ENCODE results near the gene PIP5K1A.
A peak's percentile ranks its signal among the peaks of the same experiment; 100 is the strongest.

Gene PIP5K1A

DNA sequence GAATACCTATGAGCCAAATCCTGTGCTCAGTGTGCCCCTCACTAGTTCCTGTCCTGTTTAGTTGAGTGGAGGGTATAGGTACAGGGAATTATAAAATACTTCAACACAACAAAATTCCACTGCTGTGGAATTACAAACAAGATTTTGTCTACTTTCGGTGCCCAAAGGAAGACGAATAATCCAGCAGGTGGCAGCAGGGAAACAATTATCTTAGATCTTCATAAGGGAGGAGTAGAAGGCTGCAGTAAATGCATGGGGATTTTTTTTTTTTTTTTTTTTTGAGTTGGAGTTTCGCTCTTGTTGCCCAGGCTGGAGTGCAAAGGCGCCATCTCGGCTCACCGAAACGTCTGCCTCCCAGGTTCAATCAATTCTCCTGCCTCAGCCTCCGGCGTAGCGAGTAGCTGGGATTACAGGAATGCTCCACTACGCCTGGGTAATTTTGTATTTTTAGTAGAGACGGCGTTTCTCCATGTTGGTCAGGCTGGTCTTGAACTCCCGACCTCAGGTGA, 2.0 kb upstream of the PIP5K1A start (continued):
- TF ChIP-seq, protein P1, sequence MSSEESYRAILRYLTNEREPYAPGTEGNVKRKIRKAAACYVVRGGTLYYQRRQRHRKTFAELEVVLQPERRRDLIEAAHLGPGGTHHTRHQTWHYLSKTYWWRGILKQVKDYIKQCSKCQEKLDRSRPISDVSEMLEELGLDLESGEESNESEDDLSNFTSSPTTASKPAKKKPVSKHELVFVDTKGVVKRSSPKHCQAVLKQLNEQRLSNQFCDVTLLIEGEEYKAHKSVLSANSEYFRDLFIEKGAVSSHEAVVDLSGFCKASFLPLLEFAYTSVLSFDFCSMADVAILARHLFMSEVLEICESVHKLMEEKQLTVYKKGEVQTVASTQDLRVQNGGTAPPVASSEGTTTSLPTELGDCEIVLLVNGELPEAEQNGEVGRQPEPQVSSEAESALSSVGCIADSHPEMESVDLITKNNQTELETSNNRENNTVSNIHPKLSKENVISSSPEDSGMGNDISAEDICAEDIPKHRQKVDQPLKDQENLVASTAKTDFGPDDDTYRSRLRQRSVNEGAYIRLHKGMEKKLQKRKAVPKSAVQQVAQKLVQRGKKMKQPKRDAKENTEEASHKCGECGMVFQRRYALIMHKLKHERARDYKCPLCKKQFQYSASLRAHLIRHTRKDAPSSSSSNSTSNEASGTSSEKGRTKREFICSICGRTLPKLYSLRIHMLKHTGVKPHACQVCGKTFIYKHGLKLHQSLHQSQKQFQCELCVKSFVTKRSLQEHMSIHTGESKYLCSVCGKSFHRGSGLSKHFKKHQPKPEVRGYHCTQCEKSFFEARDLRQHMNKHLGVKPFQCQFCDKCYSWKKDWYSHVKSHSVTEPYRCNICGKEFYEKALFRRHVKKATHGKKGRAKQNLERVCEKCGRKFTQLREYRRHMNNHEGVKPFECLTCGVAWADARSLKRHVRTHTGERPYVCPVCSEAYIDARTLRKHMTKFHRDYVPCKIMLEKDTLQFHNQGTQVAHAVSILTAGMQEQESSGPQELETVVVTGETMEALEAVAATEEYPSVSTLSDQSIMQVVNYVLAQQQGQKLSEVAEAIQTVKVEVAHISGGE (tag by site-specific recombination; conservative IDR thresholded peaks at IDR 0.05; ENCODE audit: low read depth), result no peak
- TF ChIP-seq SCRT1 (tag by site-specific recombination; IDR thresholded peaks at IDR 0.05; ENCODE audit: borderline replicate concordance), result no peak
- TF ChIP-seq ZNF19 (tag by site-specific recombination; IDR thresholded peaks at IDR 0.05; ENCODE audit: low read depth), result no peak
- TF ChIP-seq, protein P2, sequence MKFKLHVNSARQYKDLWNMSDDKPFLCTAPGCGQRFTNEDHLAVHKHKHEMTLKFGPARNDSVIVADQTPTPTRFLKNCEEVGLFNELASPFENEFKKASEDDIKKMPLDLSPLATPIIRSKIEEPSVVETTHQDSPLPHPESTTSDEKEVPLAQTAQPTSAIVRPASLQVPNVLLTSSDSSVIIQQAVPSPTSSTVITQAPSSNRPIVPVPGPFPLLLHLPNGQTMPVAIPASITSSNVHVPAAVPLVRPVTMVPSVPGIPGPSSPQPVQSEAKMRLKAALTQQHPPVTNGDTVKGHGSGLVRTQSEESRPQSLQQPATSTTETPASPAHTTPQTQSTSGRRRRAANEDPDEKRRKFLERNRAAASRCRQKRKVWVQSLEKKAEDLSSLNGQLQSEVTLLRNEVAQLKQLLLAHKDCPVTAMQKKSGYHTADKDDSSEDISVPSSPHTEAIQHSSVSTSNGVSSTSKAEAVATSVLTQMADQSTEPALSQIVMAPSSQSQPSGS (tag by site-specific recombination; IDR thresholded peaks at IDR 0.05; ENCODE audit: low read depth), result no peak
- no peak for TF ChIP-seq ZNF585B (tag by site-specific recombination; IDR thresholded peaks at IDR 0.05)
- TF ChIP-seq, protein P3, sequence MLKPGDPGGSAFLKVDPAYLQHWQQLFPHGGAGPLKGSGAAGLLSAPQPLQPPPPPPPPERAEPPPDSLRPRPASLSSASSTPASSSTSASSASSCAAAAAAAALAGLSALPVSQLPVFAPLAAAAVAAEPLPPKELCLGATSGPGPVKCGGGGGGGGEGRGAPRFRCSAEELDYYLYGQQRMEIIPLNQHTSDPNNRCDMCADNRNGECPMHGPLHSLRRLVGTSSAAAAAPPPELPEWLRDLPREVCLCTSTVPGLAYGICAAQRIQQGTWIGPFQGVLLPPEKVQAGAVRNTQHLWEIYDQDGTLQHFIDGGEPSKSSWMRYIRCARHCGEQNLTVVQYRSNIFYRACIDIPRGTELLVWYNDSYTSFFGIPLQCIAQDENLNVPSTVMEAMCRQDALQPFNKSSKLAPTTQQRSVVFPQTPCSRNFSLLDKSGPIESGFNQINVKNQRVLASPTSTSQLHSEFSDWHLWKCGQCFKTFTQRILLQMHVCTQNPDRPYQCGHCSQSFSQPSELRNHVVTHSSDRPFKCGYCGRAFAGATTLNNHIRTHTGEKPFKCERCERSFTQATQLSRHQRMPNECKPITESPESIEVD (tag by site-specific recombination; IDR thresholded peaks at IDR 0.05), result peak; percentile 63
- no peak for TF ChIP-seq EGR2 (tag by site-specific recombination; IDR thresholded peaks at IDR 0.05; ENCODE audit: low read depth)
- no peak for TF ChIP-seq SETDB1 (IDR thresholded peaks at IDR 0.05; ENCODE audit: insufficient read length, low read length)
- no peak for TF ChIP-seq ZSCAN23 (tag by site-specific recombination; IDR thresholded peaks at IDR 0.05)
- TF ChIP-seq, protein P4, sequence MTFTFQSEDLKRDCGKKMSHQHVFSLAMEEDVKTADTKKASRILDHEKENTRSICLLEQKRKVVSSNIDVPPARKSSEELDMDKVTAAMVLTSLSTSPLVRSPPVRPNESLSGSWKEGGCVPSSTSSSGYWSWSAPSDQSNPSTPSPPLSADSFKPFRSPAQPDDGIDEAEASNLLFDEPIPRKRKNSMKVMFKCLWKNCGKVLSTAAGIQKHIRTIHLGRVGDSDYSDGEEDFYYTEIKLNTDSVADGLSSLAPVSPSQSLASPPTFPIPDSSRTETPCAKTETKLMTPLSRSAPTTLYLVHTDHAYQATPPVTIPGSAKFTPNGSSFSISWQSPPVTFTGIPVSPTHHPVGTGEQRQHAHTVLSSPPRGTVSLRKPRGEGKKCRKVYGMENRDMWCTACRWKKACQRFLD (tag by site-specific recombination; IDR thresholded peaks at IDR 0.05), result no peak
- TF ChIP-seq ZNF423 (tag by site-specific recombination; IDR thresholded peaks at IDR 0.05), result no peak
- TF ChIP-seq, protein P5, sequence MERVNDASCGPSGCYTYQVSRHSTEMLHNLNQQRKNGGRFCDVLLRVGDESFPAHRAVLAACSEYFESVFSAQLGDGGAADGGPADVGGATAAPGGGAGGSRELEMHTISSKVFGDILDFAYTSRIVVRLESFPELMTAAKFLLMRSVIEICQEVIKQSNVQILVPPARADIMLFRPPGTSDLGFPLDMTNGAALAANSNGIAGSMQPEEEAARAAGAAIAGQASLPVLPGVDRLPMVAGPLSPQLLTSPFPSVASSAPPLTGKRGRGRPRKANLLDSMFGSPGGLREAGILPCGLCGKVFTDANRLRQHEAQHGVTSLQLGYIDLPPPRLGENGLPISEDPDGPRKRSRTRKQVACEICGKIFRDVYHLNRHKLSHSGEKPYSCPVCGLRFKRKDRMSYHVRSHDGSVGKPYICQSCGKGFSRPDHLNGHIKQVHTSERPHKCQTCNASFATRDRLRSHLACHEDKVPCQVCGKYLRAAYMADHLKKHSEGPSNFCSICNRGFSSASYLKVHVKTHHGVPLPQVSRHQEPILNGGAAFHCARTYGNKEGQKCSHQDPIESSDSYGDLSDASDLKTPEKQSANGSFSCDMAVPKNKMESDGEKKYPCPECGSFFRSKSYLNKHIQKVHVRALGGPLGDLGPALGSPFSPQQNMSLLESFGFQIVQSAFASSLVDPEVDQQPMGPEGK (tag by site-specific recombination; IDR thresholded peaks at IDR 0.05), result 0 out of 2 replicates have a peak, but pooled peaks have one; percentile 35
- no peak for TF ChIP-seq ZNF23 (tag by site-specific recombination; IDR thresholded peaks at IDR 0.05; ENCODE audit: borderline replicate concordance)
- TF ChIP-seq OSR2 (tag by site-specific recombination; IDR thresholded peaks at IDR 0.05), result no peak
- no peak for TF ChIP-seq ZNF701 (tag by site-specific recombination; IDR thresholded peaks at IDR 0.05)
- no peak for TF ChIP-seq ZNF776 (tag by site-specific recombination; IDR thresholded peaks at IDR 0.05; ENCODE audit: borderline replicate concordance)
- TF ChIP-seq ZNF155 (tag by site-specific recombination; IDR thresholded peaks at IDR 0.05), result no peak
- no peak for TF ChIP-seq ZNF707 (tag by site-specific recombination; IDR thresholded peaks at IDR 0.05)
- TF ChIP-seq, protein P6, sequence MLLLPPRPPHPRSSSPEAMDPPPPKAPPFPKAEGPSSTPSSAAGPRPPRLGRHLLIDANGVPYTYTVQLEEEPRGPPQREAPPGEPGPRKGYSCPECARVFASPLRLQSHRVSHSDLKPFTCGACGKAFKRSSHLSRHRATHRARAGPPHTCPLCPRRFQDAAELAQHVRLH (tag by site-specific recombination; IDR thresholded peaks at IDR 0.05), result no peak
- TF ChIP-seq, protein P7, sequence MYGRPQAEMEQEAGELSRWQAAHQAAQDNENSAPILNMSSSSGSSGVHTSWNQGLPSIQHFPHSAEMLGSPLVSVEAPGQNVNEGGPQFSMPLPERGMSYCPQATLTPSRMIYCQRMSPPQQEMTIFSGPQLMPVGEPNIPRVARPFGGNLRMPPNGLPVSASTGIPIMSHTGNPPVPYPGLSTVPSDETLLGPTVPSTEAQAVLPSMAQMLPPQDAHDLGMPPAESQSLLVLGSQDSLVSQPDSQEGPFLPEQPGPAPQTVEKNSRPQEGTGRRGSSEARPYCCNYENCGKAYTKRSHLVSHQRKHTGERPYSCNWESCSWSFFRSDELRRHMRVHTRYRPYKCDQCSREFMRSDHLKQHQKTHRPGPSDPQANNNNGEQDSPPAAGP (tag by site-specific recombination; IDR thresholded peaks at IDR 0.05), result no peak
- no peak for TF ChIP-seq ZNF510 (tag by site-specific recombination; IDR thresholded peaks at IDR 0.05; ENCODE audit: insufficient replicate concordance)
- no peak for TF ChIP-seq KLF9 (tag by site-specific recombination; IDR thresholded peaks at IDR 0.05; ENCODE audit: low read depth)
- TF ChIP-seq ZNF404 (tag by site-specific recombination; IDR thresholded peaks at IDR 0.05), result no peak
- TF ChIP-seq, protein P8, sequence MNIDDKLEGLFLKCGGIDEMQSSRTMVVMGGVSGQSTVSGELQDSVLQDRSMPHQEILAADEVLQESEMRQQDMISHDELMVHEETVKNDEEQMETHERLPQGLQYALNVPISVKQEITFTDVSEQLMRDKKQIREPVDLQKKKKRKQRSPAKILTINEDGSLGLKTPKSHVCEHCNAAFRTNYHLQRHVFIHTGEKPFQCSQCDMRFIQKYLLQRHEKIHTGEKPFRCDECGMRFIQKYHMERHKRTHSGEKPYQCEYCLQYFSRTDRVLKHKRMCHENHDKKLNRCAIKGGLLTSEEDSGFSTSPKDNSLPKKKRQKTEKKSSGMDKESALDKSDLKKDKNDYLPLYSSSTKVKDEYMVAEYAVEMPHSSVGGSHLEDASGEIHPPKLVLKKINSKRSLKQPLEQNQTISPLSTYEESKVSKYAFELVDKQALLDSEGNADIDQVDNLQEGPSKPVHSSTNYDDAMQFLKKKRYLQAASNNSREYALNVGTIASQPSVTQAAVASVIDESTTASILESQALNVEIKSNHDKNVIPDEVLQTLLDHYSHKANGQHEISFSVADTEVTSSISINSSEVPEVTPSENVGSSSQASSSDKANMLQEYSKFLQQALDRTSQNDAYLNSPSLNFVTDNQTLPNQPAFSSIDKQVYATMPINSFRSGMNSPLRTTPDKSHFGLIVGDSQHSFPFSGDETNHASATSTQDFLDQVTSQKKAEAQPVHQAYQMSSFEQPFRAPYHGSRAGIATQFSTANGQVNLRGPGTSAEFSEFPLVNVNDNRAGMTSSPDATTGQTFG (tag by site-specific recombination; IDR thresholded peaks at IDR 0.05; ENCODE audit: borderline replicate concordance), result no peak
- TF ChIP-seq ZNF169 (tag by site-specific recombination; IDR thresholded peaks at IDR 0.05), result no peak
- TF ChIP-seq SP7 (tag by site-specific recombination; IDR thresholded peaks at IDR 0.05), result 0 out of 2 replicates have a peak, but pooled peaks have one; percentile 29
- TF ChIP-seq YY2 (tag by site-specific recombination; IDR thresholded peaks at IDR 0.05), result no peak
